Activated T-helper 1 cell treated with anti-CD3 and anti-CD28 coated beads, Interleukin-12 subunit alpha, Interleukin-12 subunit beta, Interleukin-2, Interleukin-4 antibody, amounts not matched to agents 30 ng/mL and 10 ng/mL and 1 ng/mL, durations not matched to agents 14 hours and 24 hours and 36 hours (primary cell): ENCODE data around the gene QRFP. TPM values are rescaled to one million over a fixed set of nuclear protein-coding genes. Genes with fewer than 3 reads are reported as not detected.
"Not testable (repeated sequence)": the region's sequence is repeated elsewhere in the genome, so short reads cannot be mapped to it uniquely, and the experiment has no call there.

Experiments used
- DNase-seq: peaks from one replicate; pipeline ENCODE4 v3.0.0; 2021; ENCODE audit warnings: low spot score
- H3K27ac Mint-ChIP-seq: one replicate; pipeline ENCODE4 v1.8.0; 2021; ENCODE audit warnings: mild to moderate bottlenecking, mixed read lengths
- H3K27me3 Mint-ChIP-seq: one replicate; pipeline ENCODE4 v1.8.0; 2022; ENCODE audit warnings: mild to moderate bottlenecking, moderate library complexity, mixed read lengths; ENCODE audit not compliant: insufficient read depth
- H3K36me3 Mint-ChIP-seq: one replicate; pipeline ENCODE4 v1.8.0; 2021; ENCODE audit warnings: low read depth, mixed read lengths
- H3K4me1 Mint-ChIP-seq: one replicate; pipeline ENCODE4 v1.8.0; 2021; ENCODE audit warnings: low read depth, mixed read lengths
- H3K4me3 Mint-ChIP-seq: one replicate; pipeline ENCODE4 v1.8.0; 2021; ENCODE audit warnings: mild to moderate bottlenecking, moderate library complexity, mixed read lengths
- H3K9me3 Mint-ChIP-seq: one replicate; pipeline ENCODE4 v1.8.0; 2021; ENCODE audit warnings: mixed read lengths
- intact Hi-C: fragments of 100-400 bp; cut with micrococcal nuclease; formaldehyde crosslinking; loops from one replicate; pipeline ENCODE4 v1.15.1; 2024
- total RNA-seq: library from RNA; stranded (reverse); gene quantifications from 2 replicates; pipeline ENCODE4 v1.2.3, GENCODE V29; 2022

The QRFP gene
- total RNA-seq, 1 donor from 2014 or later, result not detected

DNA sequence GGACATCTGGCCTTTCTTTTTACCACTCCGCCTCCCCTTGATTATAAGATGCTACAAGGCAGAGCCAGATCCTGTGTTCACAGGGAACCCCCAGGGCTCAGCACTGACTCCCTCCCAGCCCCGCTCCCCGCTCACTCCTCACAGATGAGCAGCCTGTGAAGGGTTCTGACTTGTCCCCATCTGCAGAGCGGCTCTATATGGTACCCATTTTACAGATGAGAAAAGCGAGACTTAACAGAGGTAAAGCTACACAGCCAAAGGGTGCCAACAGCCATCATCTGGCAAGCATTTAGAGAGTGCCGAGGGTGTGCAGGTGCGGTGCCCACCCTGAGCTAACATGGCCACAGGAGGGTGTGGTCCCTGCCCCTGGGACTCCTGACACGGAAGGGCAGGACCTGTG is 23.6 kb upstream of the QRFP start:
- H3K27ac Mint-ChIP-seq, result no peak overlapping the region

DNA sequence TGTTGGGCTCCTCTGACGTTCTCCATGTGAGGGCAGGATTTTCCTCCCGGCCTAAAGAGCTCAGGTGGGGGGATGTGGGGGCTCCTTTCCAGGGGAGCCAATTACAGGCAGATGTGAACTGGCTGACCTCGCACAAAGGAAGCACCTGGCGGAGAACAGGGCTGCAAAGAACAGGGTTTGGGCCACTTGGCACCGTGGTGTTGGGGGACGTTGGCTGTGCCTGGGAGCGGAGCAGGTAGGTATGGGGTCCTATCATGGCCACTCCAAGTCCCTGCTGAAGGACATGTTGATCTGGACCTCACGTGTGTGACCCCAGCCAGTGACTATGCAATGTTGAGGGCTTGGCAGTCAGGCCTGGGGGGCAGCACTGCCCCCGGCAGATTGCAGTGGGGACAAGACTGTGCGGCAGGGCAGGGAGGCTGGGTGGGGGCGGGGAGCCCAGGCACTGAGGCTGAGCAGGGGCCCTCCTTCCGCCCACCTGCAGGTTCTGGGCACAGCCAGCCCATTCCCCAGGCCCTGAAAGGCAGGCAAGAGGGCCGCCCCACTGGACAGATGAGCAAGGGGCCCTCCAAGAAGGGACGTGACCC is 23.0 kb upstream of the QRFP start:
- Mint-ChIP-seq H3K9me3 (no peaks in the 10 kb centered on the region), H3K4me1 (no peaks in the 10 kb centered on the region), H3K4me3 (no peak overlapping the region), H3K27me3 (no peaks in the 10 kb centered on the region), H3K36me3 (no peaks in the 10 kb centered on the region), H3K27ac (no peak overlapping the region)
- DNase-seq, result no peak
- intact Hi-C loops, result no loop called here

More for the DNA sequence above, 23.6 kb upstream of the QRFP start:
- Mint-ChIP-seq H3K9me3 (no peaks in the 10 kb centered on the region), H3K4me1 (no peaks in the 10 kb centered on the region), H3K36me3 (no peaks in the 10 kb centered on the region), H3K27me3 (no peaks in the 10 kb centered on the region), H3K4me3 (no peak overlapping the region)
- intact Hi-C loops, result no loop called here
- DNase-seq, result no peak

DNA sequence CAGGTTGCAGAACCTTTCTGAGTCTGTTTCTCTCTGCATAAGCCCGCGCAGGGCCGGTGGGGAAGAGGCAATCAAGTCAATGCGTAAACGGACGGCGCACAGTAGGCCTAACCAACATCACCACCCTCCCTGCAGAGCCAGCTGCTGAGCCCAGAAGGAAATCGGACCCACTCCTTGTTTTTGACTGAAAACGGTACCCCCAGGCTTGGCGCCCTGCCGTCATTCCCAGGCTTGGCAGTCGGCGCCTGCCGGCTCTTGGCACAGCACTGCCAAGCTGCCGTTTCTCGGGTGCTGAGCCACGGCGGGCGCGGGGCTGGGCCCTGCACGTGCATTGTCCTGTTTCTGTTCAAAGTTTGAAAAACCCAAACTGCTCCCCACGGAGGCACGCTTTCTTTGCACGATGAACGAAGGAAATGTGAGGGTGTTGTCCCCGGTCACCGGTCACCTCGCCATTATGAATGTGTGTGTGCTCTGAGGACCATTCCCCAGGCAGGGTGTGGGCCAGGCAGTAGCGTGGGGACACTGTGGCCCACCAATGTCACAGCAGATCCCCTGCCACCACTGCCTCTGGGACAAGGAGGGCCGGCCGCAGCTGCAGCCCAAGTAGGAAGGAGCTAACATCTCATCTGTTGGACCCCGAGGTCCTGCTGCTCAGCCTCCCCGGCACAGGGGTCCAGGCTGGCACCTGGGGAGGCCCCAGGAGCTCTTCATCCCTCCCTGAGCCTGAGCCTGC is 22.4 kb upstream of the QRFP start:
- Mint-ChIP-seq H3K27ac (no peak overlapping the region), H3K9me3 (no peaks in the 10 kb centered on the region), H3K4me3 (no peak overlapping the region)

DNA sequence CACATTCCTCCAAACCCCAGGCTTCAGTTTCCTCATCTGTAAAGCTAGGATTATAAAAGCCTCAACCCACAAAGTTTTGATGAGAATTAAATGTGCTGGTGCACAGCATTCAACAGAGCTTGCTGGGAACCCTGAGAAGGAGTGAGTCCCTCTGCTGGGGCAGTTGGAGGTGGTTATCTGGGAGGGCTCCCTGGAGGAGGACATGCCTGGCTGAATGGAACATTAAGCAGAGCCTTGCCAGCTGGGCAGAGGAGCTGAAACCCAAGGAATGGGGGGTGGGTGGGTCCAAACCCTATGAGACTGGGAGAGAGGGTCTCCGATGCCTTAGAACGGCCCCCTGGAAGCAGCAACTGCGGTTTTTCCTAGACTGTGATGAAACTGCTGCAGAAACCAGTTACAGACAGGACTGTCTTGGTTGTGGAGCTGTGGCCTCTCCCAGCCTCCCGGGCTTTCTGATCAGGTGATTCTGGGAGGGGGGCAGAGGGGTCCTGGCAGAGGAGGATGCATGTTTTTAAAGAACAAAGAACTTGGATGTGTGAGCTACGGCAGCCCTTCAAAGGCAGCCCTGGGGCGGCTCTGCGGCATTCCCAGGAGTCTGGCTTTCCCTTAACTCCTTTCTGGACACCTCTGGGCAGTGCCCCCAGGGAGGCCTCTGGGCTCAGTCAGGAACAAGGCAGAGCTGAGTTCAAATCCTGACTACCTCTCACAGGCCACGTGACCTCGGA is 21.7 kb upstream of the QRFP start:
- no peaks in the 10 kb centered on the region for H3K9me3 Mint-ChIP-seq
- intact Hi-C loops, result no loop called here
- no peaks in the 10 kb centered on the region for H3K27me3 Mint-ChIP-seq
- H3K36me3 Mint-ChIP-seq, result no peaks in the 10 kb centered on the region
- no peaks in the 10 kb centered on the region for H3K4me1 Mint-ChIP-seq
- H3K27ac Mint-ChIP-seq, result no peak overlapping the region
- H3K4me3 Mint-ChIP-seq, result no peak overlapping the region
- no peak for DNase-seq

More for the DNA sequence above, 22.4 kb upstream of the QRFP start:
- H3K4me1 Mint-ChIP-seq, result no peaks in the 10 kb centered on the region
- no peaks in the 10 kb centered on the region for H3K27me3 Mint-ChIP-seq
- H3K36me3 Mint-ChIP-seq, result no peaks in the 10 kb centered on the region
- intact Hi-C loops, result no loop called here
- DNase-seq, result no peak

DNA sequence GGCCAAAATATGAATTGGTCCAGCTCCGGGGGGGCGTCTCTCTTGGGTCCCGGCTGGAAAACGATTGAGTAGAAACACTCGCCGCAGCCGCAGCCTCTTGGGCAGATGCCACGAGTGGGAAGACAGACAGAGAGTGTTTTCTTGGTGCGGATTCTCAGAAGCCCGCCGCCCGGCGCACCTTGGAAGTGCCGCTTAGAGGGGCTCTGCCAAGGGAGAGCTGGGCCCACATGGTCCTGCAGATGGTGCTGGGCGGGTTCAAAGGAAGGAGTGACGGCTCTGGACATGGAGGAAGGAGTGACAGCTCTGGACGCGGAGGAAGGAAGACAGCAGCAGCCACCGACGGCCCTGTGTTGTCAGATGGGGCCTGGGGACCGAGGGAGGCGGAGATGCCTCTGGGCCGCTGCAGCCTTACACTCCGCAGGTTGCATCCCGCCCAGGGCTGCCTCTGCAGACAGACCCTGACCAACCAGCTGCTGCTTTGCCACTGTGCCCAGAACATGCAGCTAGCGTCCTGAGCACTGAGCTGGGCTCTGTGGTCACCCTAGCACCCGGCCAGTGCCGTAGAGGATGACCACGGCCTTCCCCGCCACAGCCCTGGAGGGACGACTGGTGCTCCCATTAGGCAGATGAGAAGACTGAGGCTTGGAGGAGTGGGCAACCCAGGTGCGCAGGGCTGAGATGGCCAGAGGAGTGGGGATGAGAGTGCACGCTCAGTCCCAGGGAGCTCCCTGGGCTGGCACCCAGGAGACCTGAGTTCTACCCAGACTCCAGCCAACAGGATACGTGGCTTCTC is 20.8 kb upstream of the QRFP start:
- Mint-ChIP-seq H3K27me3 (no peaks in the 10 kb centered on the region), H3K9me3 (no peaks in the 10 kb centered on the region), H3K4me1 (no peaks in the 10 kb centered on the region), H3K36me3 (no peaks in the 10 kb centered on the region), H3K27ac (no peak overlapping the region), H3K4me3 (no peak overlapping the region)
- no peak for DNase-seq
- intact Hi-C loops, result no loop called here

DNA sequence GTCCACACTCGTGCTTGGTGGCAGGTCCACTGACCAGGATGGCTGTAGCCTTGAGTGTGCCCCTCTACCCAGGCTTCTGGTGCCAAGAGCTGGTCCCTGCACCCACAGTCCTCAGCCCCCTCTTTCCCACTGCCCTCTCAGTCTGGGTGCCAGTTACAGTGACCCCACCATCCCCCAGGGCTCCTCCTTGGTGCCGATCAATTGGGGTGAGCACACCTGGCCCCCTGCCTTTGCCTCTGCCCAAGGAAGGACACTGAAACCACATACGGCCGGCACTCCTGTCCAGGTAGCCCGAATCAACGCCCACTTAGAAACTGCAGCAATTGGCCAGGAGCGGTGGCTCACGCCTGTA is 18.5 kb upstream of the QRFP start:
- no peak for DNase-seq
- intact Hi-C loops, result no loop called here
- H3K27ac Mint-ChIP-seq, result no peak overlapping the region
- H3K9me3 Mint-ChIP-seq, result no peaks in the 10 kb centered on the region
- H3K36me3 Mint-ChIP-seq, result no peaks in the 10 kb centered on the region
- no peaks in the 10 kb centered on the region for H3K4me1 Mint-ChIP-seq
- H3K27me3 Mint-ChIP-seq, result no peaks in the 10 kb centered on the region
- no peak overlapping the region for H3K4me3 Mint-ChIP-seq

DNA sequence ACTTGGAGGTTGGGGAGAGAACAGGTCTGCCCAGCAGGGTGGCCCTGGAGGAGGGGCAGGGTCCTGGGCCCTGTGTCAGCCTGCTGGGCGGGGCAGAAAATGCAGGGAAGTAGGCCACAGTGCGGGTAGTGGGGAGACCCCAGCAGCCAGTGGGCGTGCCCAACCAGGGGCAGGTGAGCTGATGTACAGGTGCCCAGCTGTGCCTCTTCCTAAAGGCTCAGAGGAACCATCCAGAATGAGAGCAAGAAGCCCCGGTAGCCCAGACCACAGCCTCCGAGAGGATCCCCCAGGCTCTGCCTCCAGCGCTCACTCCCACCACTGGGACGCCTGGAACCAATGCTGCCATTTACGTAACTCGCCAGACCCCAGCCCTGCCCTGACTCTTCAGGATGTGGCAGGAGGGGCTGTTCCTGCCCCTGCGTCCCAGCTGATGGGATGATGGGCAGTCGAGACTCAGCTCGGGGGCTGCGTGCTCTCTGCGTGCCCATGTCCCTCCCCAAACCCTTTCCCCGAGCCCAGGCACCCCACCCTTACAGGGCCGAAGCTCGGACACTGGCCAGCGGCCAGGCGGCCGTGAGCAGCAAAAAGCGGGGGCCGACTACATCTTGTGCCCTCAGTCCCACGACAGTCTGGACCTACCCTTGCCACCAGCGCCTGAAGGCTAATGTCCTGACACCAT is 17.9 kb upstream of the QRFP start:
- intact Hi-C loops, result no loop called here
- Mint-ChIP-seq H3K36me3 (no peaks in the 10 kb centered on the region), H3K9me3 (no peaks in the 10 kb centered on the region), H3K4me1 (no peaks in the 10 kb centered on the region), H3K4me3 (no peak overlapping the region), H3K27me3 (no peaks in the 10 kb centered on the region), H3K27ac (no peak overlapping the region)
- no peak for DNase-seq

DNA sequence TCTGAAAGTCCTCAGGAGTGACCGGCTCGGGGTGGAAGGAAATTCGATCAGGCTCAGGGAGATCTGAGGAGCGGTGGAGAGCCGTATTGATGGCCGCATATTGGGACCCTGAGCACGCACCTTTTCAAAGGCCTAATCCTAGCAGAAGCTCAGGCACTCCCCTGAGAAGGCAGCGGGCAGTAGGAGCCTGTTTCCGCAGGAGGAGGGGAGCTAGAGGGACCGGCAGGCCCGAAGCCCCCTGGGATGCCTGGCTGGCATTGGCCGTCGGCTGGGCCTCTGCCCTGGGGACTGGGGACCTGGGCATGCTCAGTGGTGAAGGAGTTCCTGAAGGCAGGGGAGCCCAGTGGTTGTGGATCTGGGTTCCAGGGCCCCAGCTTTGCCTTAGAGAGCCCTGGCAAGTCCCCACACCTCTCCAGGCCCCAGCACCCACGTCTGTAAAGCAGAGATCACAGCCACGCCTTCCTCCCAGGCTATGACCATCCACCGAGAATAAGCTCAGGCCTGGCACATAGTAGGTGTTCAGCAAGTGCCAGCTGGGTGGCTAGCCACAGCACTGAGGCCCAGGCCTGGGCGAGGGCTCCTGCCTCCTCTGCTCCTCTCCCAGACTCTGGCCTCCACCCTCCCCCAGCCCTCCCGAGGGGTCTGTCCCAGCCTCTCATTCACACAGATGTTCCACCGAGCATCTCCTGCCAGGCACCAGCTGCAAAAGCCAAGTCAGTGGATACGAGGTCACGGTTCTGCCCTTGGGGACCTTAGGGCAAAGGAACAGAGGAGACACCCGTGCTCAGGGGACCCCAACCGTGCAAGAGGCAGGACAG is 17.2 kb upstream of the QRFP start:
- intact Hi-C loops, result no loop called here
- H3K4me3 Mint-ChIP-seq, result no peak overlapping the region
- no peaks in the 10 kb centered on the region for H3K27me3 Mint-ChIP-seq
- no peaks in the 10 kb centered on the region for H3K36me3 Mint-ChIP-seq
- H3K27ac Mint-ChIP-seq, result no peak overlapping the region
- DNase-seq, result no peak
- H3K4me1 Mint-ChIP-seq, result no peaks in the 10 kb centered on the region
- H3K9me3 Mint-ChIP-seq, result no peaks in the 10 kb centered on the region

DNA sequence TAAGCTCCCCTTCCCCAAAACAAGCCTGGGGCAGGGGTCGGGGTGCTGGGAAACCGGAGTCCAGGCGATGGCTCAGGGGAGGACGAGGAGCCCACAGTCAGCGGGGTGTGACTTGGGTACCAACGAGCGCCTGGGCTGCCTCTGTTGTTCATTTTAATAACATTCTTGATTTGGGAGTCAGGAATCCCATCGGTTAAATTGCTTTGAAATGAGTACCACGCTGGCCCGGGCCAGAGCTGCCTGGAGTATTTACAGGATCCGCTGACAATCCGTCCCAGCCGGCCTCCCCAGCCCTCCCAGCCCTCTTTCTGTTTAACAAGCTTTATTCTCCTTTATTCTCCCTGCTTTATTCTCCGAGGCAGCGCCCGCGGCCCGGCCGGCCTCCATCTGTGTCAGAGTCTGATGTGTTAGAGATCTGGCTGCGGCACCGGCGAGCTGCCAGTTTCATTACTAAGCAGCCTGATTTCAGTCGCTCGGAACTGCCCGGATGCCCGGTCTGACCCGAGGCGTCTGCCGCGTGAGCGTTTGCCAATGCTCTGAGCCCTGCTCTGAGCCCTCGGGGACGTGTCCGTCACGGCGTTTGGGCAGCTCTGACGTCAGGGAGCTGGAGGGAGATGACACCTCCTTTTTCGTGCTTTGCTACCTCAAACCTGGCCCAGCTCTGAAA is 16.5 kb upstream of the QRFP start:
- no peaks in the 10 kb centered on the region for H3K9me3 Mint-ChIP-seq
- no peak overlapping the region for H3K4me3 Mint-ChIP-seq
- intact Hi-C loops, result no loop called here
- DNase-seq, result no peak
- no peaks in the 10 kb centered on the region for H3K36me3 Mint-ChIP-seq
- peaks cover under 1% of the 10 kb centered on the region for H3K27me3 Mint-ChIP-seq
- no peaks in the 10 kb centered on the region for H3K4me1 Mint-ChIP-seq
- H3K27ac Mint-ChIP-seq, result no peak overlapping the region

DNA sequence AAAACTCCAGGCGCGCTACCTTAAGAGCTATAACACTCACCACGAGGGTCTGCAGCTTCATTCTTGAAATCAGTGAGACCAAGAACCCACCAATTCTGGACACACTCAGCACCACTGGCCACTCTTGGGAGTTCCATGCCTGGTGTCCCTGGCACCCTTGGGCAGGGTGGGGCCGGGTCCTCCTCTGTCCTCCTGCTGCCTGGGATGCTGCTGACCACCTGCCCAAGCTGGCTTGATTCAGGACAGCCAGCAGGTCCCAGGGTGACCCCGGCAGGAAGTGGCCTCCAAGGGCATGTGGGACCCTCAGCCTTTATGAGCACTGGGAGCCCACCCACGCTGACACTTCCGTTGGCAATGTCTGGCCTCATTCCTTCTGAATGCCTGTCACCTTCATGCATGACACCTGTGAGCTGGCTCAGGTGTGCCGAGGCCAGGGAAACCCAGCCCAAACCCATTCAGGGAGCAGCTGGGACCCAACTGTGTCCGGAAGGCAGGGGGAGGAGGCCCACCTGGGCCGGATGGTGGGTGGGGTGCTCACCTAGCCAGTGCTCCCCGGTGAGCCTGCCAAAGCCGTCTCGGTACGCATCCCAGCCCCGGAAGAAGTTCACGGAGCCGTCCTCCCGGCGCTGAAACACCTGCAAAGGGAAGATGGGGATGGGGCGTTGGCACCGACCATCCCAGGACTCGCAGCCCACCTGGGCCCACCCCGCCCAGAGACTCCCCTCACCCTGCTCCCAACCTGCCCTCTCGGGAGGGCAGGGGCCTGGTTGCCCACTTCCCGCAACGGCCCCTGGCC is 14.8 kb upstream of the QRFP start:
- DNase-seq, result no peak
- no peak overlapping the region for H3K4me3 Mint-ChIP-seq
- H3K9me3 Mint-ChIP-seq, result no peaks in the 10 kb centered on the region
- peaks cover 3% of the 10 kb centered on the region for H3K27me3 Mint-ChIP-seq
- intact Hi-C loops, result no loop called here
- H3K27ac Mint-ChIP-seq, result no peak overlapping the region
- no peaks in the 10 kb centered on the region for H3K36me3 Mint-ChIP-seq
- H3K4me1 Mint-ChIP-seq, result no peaks in the 10 kb centered on the region

DNA sequence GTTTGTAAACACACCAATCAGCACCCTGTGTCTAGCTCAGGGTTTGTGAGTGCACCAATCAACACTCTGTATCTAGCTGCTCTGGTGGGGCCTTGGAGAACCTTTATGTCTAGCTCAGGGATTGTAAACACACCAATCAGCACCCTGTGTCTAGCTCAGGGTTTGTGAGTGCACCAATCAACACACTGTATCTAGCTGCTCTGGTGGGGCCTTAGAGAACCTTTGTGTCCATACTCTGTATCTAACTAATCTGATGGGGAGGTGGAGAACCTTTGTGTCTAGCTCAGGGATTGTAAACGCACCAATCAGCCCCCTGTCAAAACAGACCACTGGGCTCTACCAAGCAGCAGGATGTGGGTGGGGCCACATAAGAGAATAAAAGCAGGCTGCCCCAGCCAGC is 14.1 kb upstream of the QRFP start:
- H3K27me3 Mint-ChIP-seq, H3K9me3 Mint-ChIP-seq, H3K4me1 Mint-ChIP-seq, intact Hi-C loops, DNase-seq, H3K27ac Mint-ChIP-seq, H3K36me3 Mint-ChIP-seq, H3K4me3 Mint-ChIP-seq: not testable (repeated sequence)
